ENCODE measurements around the gene RNASE13. TPM values are rescaled to one million over a fixed set of nuclear protein-coding genes. Genes with fewer than 3 reads are reported as not detected.
"Not testable (repeated sequence)": the region's sequence is repeated elsewhere in the genome, so short reads cannot be mapped to it uniquely, and the experiment has no call there.

The RNASE13 gene
- polyA plus RNA-seq, 3 donors, result 0.39 to 0.89 (median 0.40) TPM

GRCh38 chr14:21047378-21047781 is 12.8 kb upstream of the RNASE13 start:
- DNase-seq (ENCODE audit: extremely low read depth in 1 of 11, low read depth in 9 of 11, low spot score in 4 of 11), result no peak

- no peak for DNase-seq (ENCODE audit: extremely low read depth in 1 of 11, low read depth in 9 of 11, low spot score in 4 of 11)
Observed at GRCh38 chr14:21043974-21044618, 9.5 kb upstream of the RNASE13 start.

GRCh38 chr14:21043387-21043973 is 8.9 kb upstream of the RNASE13 start:
- DNase-seq (ENCODE audit: extremely low read depth in 1 of 11, low read depth in 9 of 11, low spot score in 4 of 11), result no peak

DNA sequence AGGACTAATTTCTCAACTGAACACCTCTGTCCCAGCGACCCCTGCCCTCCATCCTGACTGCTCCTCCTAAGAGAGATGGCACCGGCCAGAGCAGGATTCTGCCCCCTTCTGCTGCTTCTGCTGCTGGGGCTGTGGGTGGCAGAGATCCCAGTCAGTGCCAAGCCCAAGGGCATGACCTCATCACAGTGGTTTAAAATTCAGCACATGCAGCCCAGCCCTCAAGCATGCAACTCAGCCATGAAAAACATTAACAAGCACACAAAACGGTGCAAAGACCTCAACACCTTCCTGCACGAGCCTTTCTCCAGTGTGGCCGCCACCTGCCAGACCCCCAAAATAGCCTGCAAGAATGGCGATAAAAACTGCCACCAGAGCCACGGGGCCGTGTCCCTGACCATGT is 8.3 kb upstream of the RNASE13 start:
- DNase-seq (ENCODE audit: extremely low read depth in 1 of 11, low read depth in 9 of 11, low spot score in 4 of 11), result no peak

DNA sequence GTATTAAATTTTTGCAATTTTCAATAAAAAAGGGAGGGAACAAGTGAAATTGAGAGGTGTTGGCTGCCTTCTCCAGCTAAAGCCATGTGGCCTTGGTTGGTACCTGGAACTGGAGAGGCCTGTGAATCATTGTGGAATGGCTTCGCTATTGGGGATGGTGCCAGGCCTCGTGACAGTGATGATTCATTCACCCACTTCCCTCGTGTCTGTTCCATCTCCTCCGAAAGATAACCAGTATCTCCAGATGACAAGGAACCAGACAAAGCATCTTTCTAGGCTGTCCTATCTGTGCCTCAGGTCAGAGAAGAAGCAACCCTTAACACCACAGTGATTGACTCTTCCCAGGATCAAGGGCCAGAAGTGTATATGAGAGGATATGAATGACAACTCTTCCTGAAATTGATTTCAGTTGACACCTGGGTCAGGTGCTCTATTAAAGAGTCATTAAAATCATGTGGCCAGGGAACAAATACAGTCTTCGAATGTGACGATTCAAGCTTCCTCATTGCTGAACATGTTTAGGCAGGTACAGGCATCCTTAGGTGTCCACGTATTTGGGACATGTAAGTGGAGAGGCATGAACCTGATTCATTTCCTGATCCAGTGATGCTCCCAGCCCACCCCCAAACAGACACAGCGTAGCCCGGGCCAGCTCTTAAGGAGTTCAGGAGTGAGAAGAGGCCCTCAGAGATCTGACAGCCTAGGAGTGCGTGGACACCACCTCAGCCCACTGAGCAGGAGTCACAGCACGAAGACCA is 7.2 kb upstream of the RNASE13 start, which contains the start of gene RNASE7:
TSS of gene RNASE7 (plus strand) at position 687 of the 758 bp plus-strand sequence. CDS start 631 bp downstream, outside the sequence.
- no peak for DNase-seq (ENCODE audit: extremely low read depth in 1 of 11, low read depth in 9 of 11, low spot score in 4 of 11)

DNA sequence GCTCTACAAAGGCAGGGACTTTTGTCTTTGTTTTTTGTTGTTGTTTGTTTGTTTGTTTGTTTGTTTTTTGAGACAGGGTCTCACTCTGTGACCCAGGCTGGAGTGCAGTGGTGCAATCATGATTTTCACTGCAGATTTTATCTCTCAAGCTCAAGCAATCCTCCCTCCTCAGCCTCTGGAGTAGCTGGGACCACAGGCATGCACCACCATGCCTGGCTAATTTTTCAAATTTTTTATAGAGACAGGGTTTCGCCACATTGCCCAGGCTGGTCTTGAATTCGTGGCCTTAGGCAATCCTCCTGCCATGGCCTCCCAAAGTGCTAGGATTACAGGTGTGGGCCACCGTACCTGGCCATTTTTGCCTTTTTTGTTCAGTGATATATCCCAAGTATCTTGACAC is 6.3 kb upstream of the RNASE13 start:
- not testable (repeated sequence) for DNase-seq (ENCODE audit: extremely low read depth in 1 of 11, low read depth in 9 of 11, low spot score in 4 of 11)

GRCh38 chr14:21040370-21040925 is 5.8 kb upstream of the RNASE13 start:
- no peak for DNase-seq (ENCODE audit: extremely low read depth in 1 of 11, low read depth in 9 of 11, low spot score in 4 of 11)

GRCh38 chr14:21039585-21040369 is 5.2 kb upstream of the RNASE13 start:
- peak in 8 of 11 donors; percentile 54 to 84 (median 66) for DNase-seq (ENCODE audit: extremely low read depth in 1 of 11, low read depth in 9 of 11, low spot score in 4 of 11)

- DNase-seq (ENCODE audit: extremely low read depth in 1 of 11, low read depth in 9 of 11, low spot score in 4 of 11), result peak in 4 of 11 donors; percentile 48 to 63 (median 60)
Observed at GRCh38 chr14:21038441-21039422, 4.1 kb upstream of the RNASE13 start.

- no peak for DNase-seq (ENCODE audit: extremely low read depth in 1 of 11, low read depth in 9 of 11, low spot score in 4 of 11)
Observed at GRCh38 chr14:21037156-21037555, 2.5 kb upstream of the RNASE13 start.

DNA sequence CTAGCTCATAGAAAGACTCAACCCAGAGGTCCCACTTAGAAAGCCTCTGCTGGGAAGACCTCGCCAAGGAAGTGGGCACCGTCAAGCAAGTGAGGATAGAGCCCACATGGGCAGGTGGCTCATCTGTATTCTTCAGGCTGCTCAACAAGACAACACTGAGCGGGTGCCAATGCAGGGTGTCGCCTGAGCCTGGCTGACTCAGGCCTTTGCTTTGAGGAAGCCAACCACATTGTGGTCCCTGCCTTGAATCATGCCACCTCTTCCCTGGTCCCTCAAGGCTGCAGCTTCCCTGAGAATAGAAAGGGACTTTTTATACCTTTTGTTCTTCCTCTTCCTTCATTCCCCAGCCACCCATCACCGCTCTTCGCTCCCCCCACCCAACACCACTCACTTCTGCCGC is 2.1 kb upstream of the RNASE13 start:
- no peak for DNase-seq (ENCODE audit: extremely low read depth in 1 of 11, low read depth in 9 of 11, low spot score in 4 of 11)

DNA sequence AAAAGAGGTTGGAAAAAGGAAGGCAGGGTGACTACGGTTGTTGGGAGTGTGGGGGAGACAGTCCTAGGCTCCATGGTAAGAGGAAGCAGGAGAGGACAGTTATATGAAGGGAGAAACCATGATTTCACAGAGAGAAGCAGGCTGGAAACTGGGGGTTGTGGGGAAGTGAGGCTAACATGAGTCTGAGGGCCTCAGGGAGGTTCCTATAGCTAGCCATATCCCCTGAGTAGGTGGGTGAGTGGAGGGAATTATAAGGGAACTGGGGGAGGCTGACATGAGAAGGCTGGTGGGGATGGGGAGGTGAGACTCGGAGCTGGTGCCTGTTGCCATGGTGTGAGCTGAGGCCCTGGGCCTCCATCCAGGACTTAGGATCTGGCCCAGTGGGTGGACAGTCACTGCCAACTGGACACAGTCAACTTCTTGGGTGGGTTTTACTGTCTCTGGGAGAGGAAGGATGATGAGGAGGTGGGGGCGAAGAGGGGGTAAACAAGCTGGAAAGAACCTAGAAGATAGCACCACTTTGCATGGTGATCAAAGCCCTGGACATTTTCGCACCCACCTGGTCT is 1.4 kb downstream of the RNASE13 start:
- no peak for DNase-seq (ENCODE audit: extremely low read depth in 1 of 11, low read depth in 9 of 11, low spot score in 4 of 11)

DNA sequence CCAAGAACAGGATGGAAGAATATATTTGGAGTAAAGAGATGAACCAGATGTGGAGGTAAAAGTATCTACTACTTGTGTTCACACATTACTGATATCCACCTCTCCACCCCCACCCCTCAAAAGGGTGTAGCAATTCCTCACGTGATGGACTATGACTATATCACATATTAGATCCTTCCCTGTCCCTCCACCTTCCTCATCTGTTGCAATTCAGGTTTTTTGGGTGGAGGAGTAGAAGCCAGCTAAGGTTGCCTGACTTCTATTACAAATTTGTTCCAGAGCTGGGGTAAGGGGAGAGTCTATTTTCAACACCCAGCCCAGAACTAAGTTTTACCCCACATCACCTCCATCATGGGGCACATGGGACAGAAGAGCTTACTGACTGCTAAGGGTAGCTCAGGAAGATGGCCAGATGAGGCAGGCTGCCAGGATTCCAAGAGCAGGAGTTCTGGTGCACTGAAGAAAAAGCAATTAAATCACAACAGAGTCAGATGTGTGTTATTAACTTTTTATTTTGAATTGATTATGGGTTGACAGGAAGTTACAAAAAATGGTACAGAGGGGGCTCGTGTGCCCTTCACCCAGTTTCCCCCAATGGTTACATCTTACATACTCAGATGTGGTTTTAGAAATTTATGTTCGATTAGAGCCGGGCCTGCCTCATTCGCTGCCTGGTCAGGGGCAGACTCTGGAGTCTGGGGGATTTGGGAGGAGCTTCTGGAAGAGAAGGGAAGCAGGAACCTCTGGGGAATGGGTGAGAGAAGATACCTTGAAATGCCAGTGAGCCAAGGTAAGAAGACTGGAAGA is 2.1 kb downstream of the RNASE13 start:
- DNase-seq (ENCODE audit: extremely low read depth in 1 of 11, low read depth in 9 of 11, low spot score in 4 of 11), result no peak

- no peak for DNase-seq (ENCODE audit: extremely low read depth in 1 of 11, low read depth in 9 of 11, low spot score in 4 of 11)
Observed at GRCh38 chr14:21030531-21030930, 4.1 kb downstream of the RNASE13 start.

- no peak for DNase-seq (ENCODE audit: extremely low read depth in 1 of 11, low read depth in 9 of 11, low spot score in 4 of 11)
Observed at GRCh38 chr14:21029917-21030316, 4.7 kb downstream of the RNASE13 start, which contains the start of gene TPPP2. TPPP2 (plus strand) TSS chr14:21030217; CDS start chr14:21030582, 365 bp downstream.

DNA sequence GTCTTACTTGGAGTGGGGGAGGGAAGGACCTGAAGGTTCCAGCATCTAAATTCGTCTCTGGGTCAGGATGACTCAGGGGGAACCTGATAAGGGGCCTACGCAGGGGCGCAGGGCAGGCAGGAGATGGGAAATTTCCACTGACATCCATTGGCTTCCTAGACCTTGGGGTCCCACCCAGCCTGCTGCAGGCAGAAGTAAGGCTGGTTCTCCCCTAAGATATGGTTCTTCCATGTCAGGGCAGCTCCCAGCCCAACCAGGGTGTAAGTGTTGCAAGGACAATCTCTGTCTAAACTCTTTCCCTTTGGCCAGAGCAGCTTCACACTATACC is 7.7 kb downstream of the RNASE13 start:
- no peak for DNase-seq (ENCODE audit: extremely low read depth in 1 of 11, low read depth in 9 of 11, low spot score in 4 of 11)

All from renal cortex interstitium (tissue), 11 donors.